SK-N-SH (cell line): ENCODE data around the gene DQX1.

Source experiments
- CTCF ChIP-seq: fragments of 200-600 bp; sonication (generic); IDR thresholded peaks from 2 replicates; pipeline ENCODE4 v1.6.1; 2017; ENCODE audit warnings: antibody characterized with exemption, mild to moderate bottlenecking, moderate library complexity
- EZH2phosphoT487 ChIP-seq: fragments of 200-600 bp; sonication (generic); IDR thresholded peaks from 2 replicates; pipeline ENCODE4 v1.6.1; 2017; ENCODE audit warnings: low read depth, mixed run types, mild to moderate bottlenecking, antibody characterized with exemption, moderate library complexity, borderline replicate concordance
- FOXM1 ChIP-seq: IDR thresholded peaks from 2 replicates; pipeline ENCODE4 v1.4.0; 2012; ENCODE audit warnings: low read depth, mild to moderate bottlenecking
- MEF2A ChIP-seq: IDR thresholded peaks from 2 replicates; pipeline ENCODE4 v1.4.0; 2012; ENCODE audit warnings: low read depth, borderline replicate concordance
- NRF1 ChIP-seq: IDR thresholded peaks from 2 replicates; pipeline ENCODE4 v1.6.1; 2012; ENCODE audit warnings: low read depth, mild to moderate bottlenecking, low read length
- POLR2AphosphoS5 ChIP-seq: IDR thresholded peaks from 2 replicates; pipeline ENCODE4 v1.6.1; 2012; ENCODE audit warnings: low read depth, low read length
- RAD21 ChIP-seq: IDR thresholded peaks from 2 replicates; pipeline ENCODE4 v1.6.1; 2012; ENCODE audit warnings: mild to moderate bottlenecking, low read length
- SIN3A ChIP-seq: IDR thresholded peaks from 2 replicates; pipeline ENCODE4 v1.6.1; 2012; ENCODE audit warnings: low read depth, mild to moderate bottlenecking, low read length, moderate library complexity, borderline replicate concordance
- TAF1 ChIP-seq: IDR thresholded peaks from 2 replicates; pipeline ENCODE4 v1.6.1; 2012; ENCODE audit warnings: low read depth, mild to moderate bottlenecking, low read length, moderate library complexity, borderline replicate concordance
- YY1 ChIP-seq: IDR thresholded peaks from 2 replicates; pipeline ENCODE4 v1.4.0; 2012; ENCODE audit warnings: low read depth, mild to moderate bottlenecking
- TF ChIP-seq, protein P1 (sequence below): IDR thresholded peaks from 2 replicates; pipeline ENCODE4; 2012
- TF ChIP-seq, protein P2 (sequence below): IDR thresholded peaks from 2 replicates; pipeline ENCODE4 v1.4.0; 2012; ENCODE audit warnings: low read depth
- TF ChIP-seq, protein P3 (sequence below): IDR thresholded peaks from 2 replicates; pipeline ENCODE4 v1.4.0; 2012; ENCODE audit warnings: low read depth, borderline replicate concordance

GRCh38 chr2:74530239-74531187, 4.5 kb upstream of the DQX1 start:
- TF ChIP-seq NRF1 (no peak), TAF1 (no peak), CTCF (no peak), EZH2phosphoT487 (no peak), MEF2A (no peak), YY1 (no peak), SIN3A (peak; percentile 13; the same call in 1 of the 2 replicates), RAD21 (no peak), FOXM1 (no peak), POLR2AphosphoS5 (no peak)
- TF ChIP-seq, protein P1, sequence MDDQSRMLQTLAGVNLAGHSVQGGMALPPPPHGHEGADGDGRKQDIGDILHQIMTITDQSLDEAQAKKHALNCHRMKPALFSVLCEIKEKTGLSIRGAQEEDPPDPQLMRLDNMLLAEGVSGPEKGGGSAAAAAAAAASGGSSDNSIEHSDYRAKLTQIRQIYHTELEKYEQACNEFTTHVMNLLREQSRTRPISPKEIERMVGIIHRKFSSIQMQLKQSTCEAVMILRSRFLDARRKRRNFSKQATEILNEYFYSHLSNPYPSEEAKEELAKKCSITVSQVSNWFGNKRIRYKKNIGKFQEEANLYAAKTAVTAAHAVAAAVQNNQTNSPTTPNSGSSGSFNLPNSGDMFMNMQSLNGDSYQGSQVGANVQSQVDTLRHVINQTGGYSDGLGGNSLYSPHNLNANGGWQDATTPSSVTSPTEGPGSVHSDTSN: no peak
- TF ChIP-seq, protein P2, sequence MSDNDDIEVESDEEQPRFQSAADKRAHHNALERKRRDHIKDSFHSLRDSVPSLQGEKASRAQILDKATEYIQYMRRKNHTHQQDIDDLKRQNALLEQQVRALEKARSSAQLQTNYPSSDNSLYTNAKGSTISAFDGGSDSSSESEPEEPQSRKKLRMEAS: peak; percentile 77; the same call in 1 of the 2 replicates
- TF ChIP-seq, protein P3, sequence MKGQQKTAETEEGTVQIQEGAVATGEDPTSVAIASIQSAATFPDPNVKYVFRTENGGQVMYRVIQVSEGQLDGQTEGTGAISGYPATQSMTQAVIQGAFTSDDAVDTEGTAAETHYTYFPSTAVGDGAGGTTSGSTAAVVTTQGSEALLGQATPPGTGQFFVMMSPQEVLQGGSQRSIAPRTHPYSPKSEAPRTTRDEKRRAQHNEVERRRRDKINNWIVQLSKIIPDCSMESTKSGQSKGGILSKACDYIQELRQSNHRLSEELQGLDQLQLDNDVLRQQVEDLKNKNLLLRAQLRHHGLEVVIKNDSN: no peak
